ENCODE measurements around the gene SLC16A8. TPM values are rescaled to one million over a fixed set of nuclear protein-coding genes. Genes with fewer than 3 reads are reported as not detected.

Gene SLC16A8
- polyA plus RNA-seq, 1 donor (not counting 4 experiments of a cell fraction or from before 2014, with no cell fraction given): not detected

DNA sequence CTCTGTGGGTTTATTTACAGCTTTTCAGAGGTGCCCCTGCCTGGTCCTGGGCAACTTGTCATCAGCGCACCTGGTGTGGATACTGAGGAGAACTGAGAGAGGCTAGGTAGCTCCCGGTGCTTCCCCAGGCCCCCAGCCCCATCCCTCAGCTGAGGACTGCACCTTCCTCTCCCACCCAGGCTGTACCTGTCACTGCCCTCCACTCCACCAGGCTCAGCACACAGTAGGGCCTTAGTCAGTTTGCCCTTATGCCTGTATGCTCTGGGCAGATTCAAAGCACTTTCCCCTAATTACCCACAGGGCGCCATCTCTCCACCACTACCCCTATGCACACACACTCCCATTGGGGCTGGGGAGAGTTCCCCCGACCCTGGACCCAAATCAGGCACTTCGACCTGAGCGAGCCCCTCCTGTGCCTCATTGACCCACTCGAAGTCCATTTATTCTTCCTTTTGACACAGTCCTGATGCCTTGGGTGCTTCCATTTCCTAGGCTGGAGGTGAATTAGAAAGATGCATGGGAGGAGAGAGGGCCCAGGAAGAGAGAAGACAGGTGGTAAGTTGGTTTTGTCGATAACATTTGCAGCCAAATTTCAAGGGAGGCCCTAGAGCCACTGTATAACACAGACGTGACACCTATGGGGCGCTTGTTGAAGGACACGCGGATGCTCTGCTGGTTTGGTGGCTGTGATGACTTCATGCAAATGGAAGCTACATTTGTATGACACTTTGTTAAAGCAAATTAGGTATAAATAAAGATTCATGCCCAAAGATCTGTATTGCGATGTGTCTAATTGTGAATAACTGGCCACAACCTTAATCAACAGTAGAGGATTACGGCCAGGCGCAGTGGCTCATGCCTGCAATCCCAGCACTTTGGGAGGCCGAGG is 40.6 kb downstream of the SLC16A8 start:
- no peaks in the 10 kb centered on the region for H3K4me1 ChIP-seq (ENCODE audit: control insufficient read depth, extremely low read depth, insufficient read depth, low read length)
- no peaks in the 10 kb centered on the region for H3K36me3 ChIP-seq (ENCODE audit: control insufficient read depth in 2 of 2, extremely low read depth in 1 of 2, insufficient read depth in 2 of 2, low read length in 2 of 2)
- no peak overlapping the region for H3K4me3 ChIP-seq (ENCODE audit: control insufficient read depth in 2 of 3, extremely low read depth in 1 of 3, insufficient read depth in 2 of 3, low read depth in 1 of 3, low read length in 3 of 3)
- H3K79me2 ChIP-seq (ENCODE audit: control insufficient read depth, insufficient read depth, low read length): no peaks in the 10 kb centered on the region
- no peak overlapping the region for H3K27ac ChIP-seq (ENCODE audit: control insufficient read depth, insufficient read depth, low read length)
- dilution Hi-C loops (cut with MboI; ENCODE audit: extremely low pct_ligation_motif_present, low sequenced_read_pairs): no loop called here
- no peaks in the 10 kb centered on the region for H3K27me3 ChIP-seq (ENCODE audit: control insufficient read depth, extremely low read depth, insufficient read depth, low read length)
- no peaks in the 10 kb centered on the region for H3K9me3 ChIP-seq (ENCODE audit: control insufficient read depth, low read depth, low read length)
- no peak for DNase-seq (ENCODE audit: low read depth, low spot score)
- no peak for FAIRE-seq
- H2AFZ ChIP-seq (ENCODE audit: control insufficient read depth, low read length): no peak overlapping the region
- H4K20me1 ChIP-seq (ENCODE audit: control insufficient read depth, extremely low read depth, insufficient read depth, low read length): no peaks in the 10 kb centered on the region
- H3K9ac ChIP-seq (ENCODE audit: control insufficient read depth, extremely low read depth, insufficient read depth, low read length): no peak overlapping the region
- H3K9me1 ChIP-seq (ENCODE audit: control insufficient read depth, extremely low read depth, insufficient read depth, low read length): no peaks in the 10 kb centered on the region
- no peak for TF ChIP-seq EZH2 (IDR thresholded peaks at IDR 0.05; ENCODE audit: low read length)
- TF ChIP-seq, protein P1, sequence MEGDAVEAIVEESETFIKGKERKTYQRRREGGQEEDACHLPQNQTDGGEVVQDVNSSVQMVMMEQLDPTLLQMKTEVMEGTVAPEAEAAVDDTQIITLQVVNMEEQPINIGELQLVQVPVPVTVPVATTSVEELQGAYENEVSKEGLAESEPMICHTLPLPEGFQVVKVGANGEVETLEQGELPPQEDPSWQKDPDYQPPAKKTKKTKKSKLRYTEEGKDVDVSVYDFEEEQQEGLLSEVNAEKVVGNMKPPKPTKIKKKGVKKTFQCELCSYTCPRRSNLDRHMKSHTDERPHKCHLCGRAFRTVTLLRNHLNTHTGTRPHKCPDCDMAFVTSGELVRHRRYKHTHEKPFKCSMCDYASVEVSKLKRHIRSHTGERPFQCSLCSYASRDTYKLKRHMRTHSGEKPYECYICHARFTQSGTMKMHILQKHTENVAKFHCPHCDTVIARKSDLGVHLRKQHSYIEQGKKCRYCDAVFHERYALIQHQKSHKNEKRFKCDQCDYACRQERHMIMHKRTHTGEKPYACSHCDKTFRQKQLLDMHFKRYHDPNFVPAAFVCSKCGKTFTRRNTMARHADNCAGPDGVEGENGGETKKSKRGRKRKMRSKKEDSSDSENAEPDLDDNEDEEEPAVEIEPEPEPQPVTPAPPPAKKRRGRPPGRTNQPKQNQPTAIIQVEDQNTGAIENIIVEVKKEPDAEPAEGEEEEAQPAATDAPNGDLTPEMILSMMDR (optimal IDR thresholded peaks at IDR 0.05 in 1 of 3, IDR thresholded peaks at IDR 0.05 in 1 of 3, conservative IDR thresholded peaks at IDR 0.05 in 1 of 3; ENCODE audit: extremely low read depth in 1 of 3, insufficient read depth in 2 of 3, low read length in 3 of 3): no peak
- H3K4me2 ChIP-seq (ENCODE audit: control insufficient read depth, extremely low read depth, insufficient read depth, low read depth, low read length): no peak overlapping the region

DNA sequence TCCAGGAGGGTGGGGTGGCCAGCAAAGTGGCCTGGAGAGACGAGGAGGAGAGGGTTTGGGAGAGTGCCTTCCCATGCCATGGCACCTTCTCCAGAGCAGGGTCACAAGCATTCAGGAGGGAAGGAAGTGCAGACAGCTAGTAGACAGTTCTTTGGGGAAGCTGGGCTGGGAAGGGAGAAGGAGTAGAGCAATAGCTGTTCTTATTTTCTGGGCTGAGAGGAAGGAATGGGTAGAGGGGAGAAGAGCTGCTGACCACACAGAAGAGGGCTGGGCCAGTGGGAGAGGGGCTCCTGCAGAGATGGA is 41.5 kb downstream of the SLC16A8 start:
- H3K27ac ChIP-seq (ENCODE audit: control insufficient read depth, insufficient read depth, low read length): no peak overlapping the region
- FAIRE-seq (no peak), DNase-seq (ENCODE audit: low read depth, low spot score) (no peak)
- H3K36me3 ChIP-seq (ENCODE audit: control insufficient read depth in 2 of 2, extremely low read depth in 1 of 2, insufficient read depth in 2 of 2, low read length in 2 of 2): no peaks in the 10 kb centered on the region
- dilution Hi-C loops (cut with MboI; ENCODE audit: extremely low pct_ligation_motif_present, low sequenced_read_pairs): no loop called here
- no peaks in the 10 kb centered on the region for H4K20me1 ChIP-seq (ENCODE audit: control insufficient read depth, extremely low read depth, insufficient read depth, low read length)
- H3K27me3 ChIP-seq (ENCODE audit: control insufficient read depth, extremely low read depth, insufficient read depth, low read length): no peaks in the 10 kb centered on the region
- no peaks in the 10 kb centered on the region for H3K79me2 ChIP-seq (ENCODE audit: control insufficient read depth, insufficient read depth, low read length)
- no peaks in the 10 kb centered on the region for H3K4me1 ChIP-seq (ENCODE audit: control insufficient read depth, extremely low read depth, insufficient read depth, low read length)
- H3K4me3 ChIP-seq (ENCODE audit: control insufficient read depth in 2 of 3, extremely low read depth in 1 of 3, insufficient read depth in 2 of 3, low read depth in 1 of 3, low read length in 3 of 3): no peak overlapping the region
- H3K4me2 ChIP-seq (ENCODE audit: control insufficient read depth, extremely low read depth, insufficient read depth, low read depth, low read length): no peak overlapping the region
- H3K9me3 ChIP-seq (ENCODE audit: control insufficient read depth, low read depth, low read length): no peaks in the 10 kb centered on the region
- no peak for TF ChIP-seq EZH2 (IDR thresholded peaks at IDR 0.05; ENCODE audit: low read length)
- TF ChIP-seq, protein P1 (optimal IDR thresholded peaks at IDR 0.05 in 1 of 3, IDR thresholded peaks at IDR 0.05 in 1 of 3, conservative IDR thresholded peaks at IDR 0.05 in 1 of 3; ENCODE audit: extremely low read depth in 1 of 3, insufficient read depth in 2 of 3, low read length in 3 of 3): no peak
- H2AFZ ChIP-seq (ENCODE audit: control insufficient read depth, low read length): no peak overlapping the region
- H3K9ac ChIP-seq (ENCODE audit: control insufficient read depth, extremely low read depth, insufficient read depth, low read length): no peak overlapping the region
- no peaks in the 10 kb centered on the region for H3K9me1 ChIP-seq (ENCODE audit: control insufficient read depth, extremely low read depth, insufficient read depth, low read length)

All from keratinocyte (primary cell).